Cardiac muscle cell (in vitro differentiated cells and primary cell): ENCODE data around the gene IDUA. TPM values are rescaled to one million over a fixed set of nuclear protein-coding genes. Genes with fewer than 3 reads are reported as not detected.

Experiments
- DNase-seq, 2 donors: peaks; one replicate each; pipeline versions ENCODE4 v3.0.0 to v3.0.0-alpha.2; 2010 to 2017; ENCODE audit warnings: low read depth in 1 of 2, low spot score in 1 of 2
- H3K27ac ChIP-seq: fragments of 200-600 bp; sonication (generic); 2 replicates; pipeline ENCODE4 v1.5.1; 2016
- H3K27me3 ChIP-seq: fragments of 200-600 bp; sonication (generic); 2 replicates; pipeline ENCODE4 v1.6.0; 2016; ENCODE audit warnings: control low read depth
- H3K36me3 ChIP-seq: fragments of 200-600 bp; sonication (generic); 2 replicates; pipeline ENCODE4 v1.5.1; 2016; ENCODE audit warnings: control low read depth
- H3K4me1 ChIP-seq: fragments of 200-600 bp; sonication (generic); 2 replicates; pipeline ENCODE4 v1.8.1; 2017; ENCODE audit warnings: low read depth, mild to moderate bottlenecking, mixed run types
- H3K4me3 ChIP-seq: fragments of 200-600 bp; sonication (generic); 2 replicates; pipeline ENCODE4 v1.5.1; 2016; ENCODE audit warnings: mild to moderate bottlenecking
- H3K9me3 ChIP-seq: fragments of 200-600 bp; sonication (generic); 2 replicates; pipeline ENCODE4 v1.5.1; 2017; ENCODE audit warnings: low read depth, mild to moderate bottlenecking, control low read depth
- polyA plus RNA-seq: library from polyadenylated mRNA; unstranded; fragments of >200 nt; fragmentation: Nextera tagmentation; extraction: Ambion mirVana; gene quantifications from 2 replicates; pipeline ENCODE4 v1.2.1, GENCODE V29; 2016
- total RNA-seq: library from RNA; depleted of rRNA; stranded (reverse); fragments of >200 nt; gene quantifications from 2 replicates; pipeline ENCODE4 v1.2.3, GENCODE V29; 2016
- TF ChIP-seq, protein P1 (sequence below): IDR thresholded peaks from 2 replicates; pipeline ENCODE4 v1.5.1; 2012; ENCODE audit warnings: low read depth, mild to moderate bottlenecking, low read length

IDUA gene
- total and polyA plus RNA-seq, 2 experiments from 2014 or later: 13.0 to 29.9 TPM

DNA sequence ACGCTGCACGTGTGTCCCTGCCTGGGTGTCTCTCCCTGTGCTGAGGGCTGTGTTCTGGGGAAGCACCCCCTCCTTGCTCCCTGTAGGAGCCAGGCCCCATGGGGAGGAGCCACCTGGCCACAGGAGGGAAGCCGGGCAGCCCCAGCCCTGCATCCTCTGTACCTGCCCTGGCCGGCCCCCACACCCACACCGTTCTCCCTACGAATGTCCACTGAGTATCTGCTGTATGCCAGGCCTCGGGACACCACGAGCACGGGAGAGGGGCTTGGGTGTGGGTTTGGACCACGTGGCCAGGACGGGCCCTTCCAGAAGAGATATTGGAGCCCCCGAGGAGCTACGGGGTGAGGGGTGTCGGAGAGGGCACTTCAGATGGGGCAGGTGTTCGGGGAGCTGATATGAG lies 30.9 kb downstream of the IDUA start:
- DNase-seq: no peak
- Histone ChIP-seq H3K9me3 (no peaks in the 10 kb centered on the region), H3K27ac (no peak overlapping the region), H3K36me3 (no peaks in the 10 kb centered on the region), H3K4me3 (no peak overlapping the region), H3K4me1 (peaks cover 14% of the 10 kb centered on the region), H3K27me3 (peaks cover 2% of the 10 kb centered on the region)
- TF ChIP-seq, protein P1, sequence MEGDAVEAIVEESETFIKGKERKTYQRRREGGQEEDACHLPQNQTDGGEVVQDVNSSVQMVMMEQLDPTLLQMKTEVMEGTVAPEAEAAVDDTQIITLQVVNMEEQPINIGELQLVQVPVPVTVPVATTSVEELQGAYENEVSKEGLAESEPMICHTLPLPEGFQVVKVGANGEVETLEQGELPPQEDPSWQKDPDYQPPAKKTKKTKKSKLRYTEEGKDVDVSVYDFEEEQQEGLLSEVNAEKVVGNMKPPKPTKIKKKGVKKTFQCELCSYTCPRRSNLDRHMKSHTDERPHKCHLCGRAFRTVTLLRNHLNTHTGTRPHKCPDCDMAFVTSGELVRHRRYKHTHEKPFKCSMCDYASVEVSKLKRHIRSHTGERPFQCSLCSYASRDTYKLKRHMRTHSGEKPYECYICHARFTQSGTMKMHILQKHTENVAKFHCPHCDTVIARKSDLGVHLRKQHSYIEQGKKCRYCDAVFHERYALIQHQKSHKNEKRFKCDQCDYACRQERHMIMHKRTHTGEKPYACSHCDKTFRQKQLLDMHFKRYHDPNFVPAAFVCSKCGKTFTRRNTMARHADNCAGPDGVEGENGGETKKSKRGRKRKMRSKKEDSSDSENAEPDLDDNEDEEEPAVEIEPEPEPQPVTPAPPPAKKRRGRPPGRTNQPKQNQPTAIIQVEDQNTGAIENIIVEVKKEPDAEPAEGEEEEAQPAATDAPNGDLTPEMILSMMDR: no peak

DNA sequence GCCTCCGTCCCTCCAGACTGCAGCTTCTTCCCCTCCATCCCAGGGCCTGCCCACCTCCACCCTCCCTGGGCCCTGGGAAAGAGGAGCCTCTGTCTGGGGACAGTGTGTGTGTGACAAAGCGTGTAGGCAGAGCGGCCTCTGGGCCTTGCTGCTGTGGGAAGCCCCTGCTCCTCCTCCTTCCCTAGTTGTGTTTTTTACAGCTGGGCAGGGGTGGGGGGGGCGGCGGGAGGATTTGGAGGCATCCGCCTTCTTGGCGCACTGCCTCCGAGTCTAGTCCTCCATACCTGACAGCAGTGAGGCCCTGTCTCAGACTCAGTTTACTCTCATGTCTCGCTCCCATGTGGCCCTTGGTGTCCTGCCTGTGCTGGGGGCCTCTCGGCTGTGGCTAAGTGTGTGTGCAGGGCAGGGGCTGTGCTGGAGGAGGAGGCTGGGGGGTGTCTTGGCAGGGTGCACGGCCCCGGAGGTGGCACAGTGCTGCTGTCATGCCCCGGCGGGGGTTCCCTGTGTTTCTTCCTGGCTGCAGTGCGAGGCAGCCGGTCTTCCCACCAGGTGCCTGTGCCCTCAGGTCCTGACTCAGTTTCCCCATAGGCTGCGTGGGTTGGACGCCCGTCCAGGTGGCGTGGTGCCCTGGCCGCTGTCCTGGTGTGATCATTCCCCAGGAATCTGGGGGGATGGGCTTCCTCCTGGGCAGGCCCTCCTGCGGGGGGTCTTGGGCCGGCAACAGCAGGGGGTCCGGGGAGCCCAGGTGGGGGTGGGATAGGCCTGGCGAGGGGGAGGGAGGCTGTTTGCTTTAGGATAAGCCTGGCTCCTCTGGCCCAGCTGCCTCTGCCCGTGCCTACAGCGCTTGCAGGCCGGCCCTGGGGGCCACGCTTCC lies 31.5 kb downstream of the IDUA start:
- TF ChIP-seq, protein P1: no peak
- Histone ChIP-seq H3K4me3 (no peak overlapping the region), H3K27ac (no peak overlapping the region), H3K27me3 (no peaks in the 10 kb centered on the region), H3K9me3 (no peaks in the 10 kb centered on the region), H3K36me3 (no peaks in the 10 kb centered on the region), H3K4me1 (peaks cover 14% of the 10 kb centered on the region)
- DNase-seq: no peak

DNA sequence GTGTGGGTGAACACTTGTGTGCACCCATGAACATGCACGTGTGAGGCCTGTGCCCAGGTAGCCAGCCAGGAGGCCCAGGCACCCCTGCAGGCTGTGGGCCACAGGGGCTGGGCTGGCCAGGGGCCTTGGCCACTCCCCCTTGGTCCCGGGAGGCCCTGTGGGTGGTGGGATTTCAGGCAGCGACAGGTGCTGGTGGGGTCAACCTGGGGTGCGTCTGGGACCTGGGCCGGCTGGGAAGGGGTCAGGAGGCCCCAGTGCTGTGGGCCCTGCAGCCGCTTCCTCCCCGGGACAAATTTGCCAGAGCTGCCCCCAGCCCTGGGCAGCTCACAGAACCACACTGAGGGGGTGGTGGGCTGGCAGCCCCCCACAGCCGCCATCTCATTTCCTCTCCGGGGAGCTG lies 32.5 kb downstream of the IDUA start:
- no peak overlapping the region for H3K4me3 ChIP-seq
- no peaks in the 10 kb centered on the region for H3K36me3 ChIP-seq
- H3K4me1 ChIP-seq: peaks cover 14% of the 10 kb centered on the region
- TF ChIP-seq, protein P1: no peak
- DNase-seq: no peak
- no peaks in the 10 kb centered on the region for H3K9me3 ChIP-seq
- no peaks in the 10 kb centered on the region for H3K27me3 ChIP-seq
- no peak overlapping the region for H3K27ac ChIP-seq

DNA sequence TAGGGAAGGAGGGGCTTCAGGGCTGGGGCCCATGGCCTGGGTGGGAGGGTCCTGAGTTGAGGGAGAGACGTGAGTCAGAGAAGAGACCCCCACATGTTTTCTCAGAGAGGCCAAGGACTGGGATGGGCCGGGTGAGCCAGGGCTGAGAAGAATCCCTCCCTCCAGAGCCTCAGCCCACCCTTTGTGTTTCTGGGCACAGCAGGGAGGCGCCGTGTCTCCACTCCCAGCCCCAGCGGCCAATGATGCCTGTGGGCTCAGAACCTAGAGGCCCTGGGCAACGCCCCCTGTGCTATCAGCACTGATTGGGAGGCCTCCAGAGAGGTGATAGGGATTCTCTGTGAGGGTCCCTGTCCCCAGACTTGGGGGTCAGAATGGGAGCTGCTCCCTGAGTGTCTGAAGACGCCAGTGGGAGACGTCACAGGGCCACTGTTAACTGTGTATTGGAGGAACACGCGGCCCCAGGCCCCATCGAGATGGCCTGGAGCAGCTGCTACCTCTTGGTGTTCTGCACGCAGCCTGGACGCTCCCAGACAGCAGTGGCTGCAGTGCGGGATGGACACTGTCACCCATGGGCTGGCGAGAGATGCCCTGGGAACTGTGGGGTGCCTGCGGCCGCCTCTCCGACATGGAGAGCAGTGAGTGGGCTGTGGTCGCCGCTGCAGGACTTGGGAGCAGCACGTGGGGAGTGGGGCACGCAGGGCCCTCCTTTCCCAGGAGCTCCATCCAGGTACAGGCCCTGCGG lies 33.1 kb downstream of the IDUA start:
- Histone ChIP-seq H3K36me3 (no peaks in the 10 kb centered on the region), H3K4me3 (no peak overlapping the region), H3K9me3 (no peaks in the 10 kb centered on the region), H3K4me1 (peaks cover 14% of the 10 kb centered on the region), H3K27me3 (no peaks in the 10 kb centered on the region), H3K27ac (no peak overlapping the region)
- TF ChIP-seq, protein P1: no peak
- no peak for DNase-seq

DNA sequence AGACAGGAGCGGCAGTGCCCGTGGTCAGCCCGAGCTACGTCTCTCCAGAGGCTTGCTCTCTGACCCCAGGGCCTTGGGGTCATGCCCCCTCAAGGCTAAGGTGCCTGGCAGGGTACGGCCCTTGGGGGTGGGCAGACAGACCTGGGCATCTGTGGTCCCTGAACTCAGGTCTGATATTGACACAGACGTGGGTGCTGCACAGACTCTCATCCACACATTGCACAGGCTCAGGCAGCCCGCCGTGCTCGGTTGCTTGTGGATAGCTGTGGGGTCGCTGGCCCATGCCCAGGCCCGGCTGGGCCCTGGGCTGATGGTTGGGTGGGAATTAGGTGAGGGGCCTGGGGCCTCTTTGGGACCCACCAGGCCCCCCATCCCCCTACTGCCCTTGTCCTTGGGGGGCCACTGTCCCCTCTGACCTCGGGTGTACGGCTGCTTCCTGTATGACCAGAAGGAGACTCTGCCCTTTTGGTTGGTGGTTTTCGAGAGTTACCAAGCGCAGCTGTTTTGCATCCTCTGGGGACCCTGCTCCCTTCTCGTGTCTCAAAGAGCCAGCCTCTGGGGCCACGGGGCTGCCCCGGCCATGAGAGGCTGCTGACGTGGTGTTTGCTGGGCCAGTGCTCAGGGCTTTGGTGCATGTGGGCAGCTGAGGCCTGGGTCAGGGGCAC lies 34.7 kb downstream of the IDUA start:
- TF ChIP-seq, protein P1: no peak
- Histone ChIP-seq H3K4me1 (peaks cover 18% of the 10 kb centered on the region), H3K9me3 (no peaks in the 10 kb centered on the region)

More for the DNA sequence above, 34.7 kb downstream of the IDUA start:
- Histone ChIP-seq H3K36me3 (no peaks in the 10 kb centered on the region), H3K27me3 (no peaks in the 10 kb centered on the region), H3K4me3 (no peak overlapping the region), H3K27ac (no peak overlapping the region)
- DNase-seq: no peak
